IMR-90 (cell line): ENCODE measurements around the gene GRIK1. TPM values are rescaled to one million over a fixed set of nuclear protein-coding genes. Genes with fewer than 3 reads are reported as not detected.

Source experiments
- ATAC-seq: fragments of 200-7000 bp; cut with Tn5 transposase; 2 replicates; pipeline ENCODE4 v1.9.1; 2020; ENCODE audit warnings: low read depth, mild to moderate bottlenecking, moderate library complexity
- BruUV-seq: library from RNA; stranded (reverse); fragments of 400-500 nt; replicated peaks from 2 replicates; lab custom pipeline; 2021; lab: Mats Ljungman, UMichigan
- CTCF ChIA-PET: fragments of 300-600 bp; formaldehyde crosslinking; extraction: SDS; loops from one replicate; lab custom pipeline; 2021; ENCODE audit warnings: antibody characterized with exemption; lab: Yijun Ruan, JAX
- POLR2A ChIA-PET: fragments of 300-600 bp; sonication (Branson Sonifier 250); formaldehyde crosslinking; loops from one replicate; lab custom pipeline; 2022; ENCODE audit warnings: antibody characterized with exemption; ENCODE audit not compliant: unreplicated experiment; lab: Charles Lee
- DNase-seq: peaks from one replicate; pipeline ENCODE4 v3.0.0; 2013
- H2AFZ ChIP-seq: replicated peaks from 2 replicates; pipeline ENCODE3; 2013; ENCODE audit warnings: low read length, mild to moderate bottlenecking; ENCODE audit not compliant: poor library complexity
- H2AK5ac ChIP-seq: 2 replicates; pipeline ENCODE4 v1.6.1; 2013; ENCODE audit warnings: low read depth, low read length, inconsistent platforms
- H2AK9ac ChIP-seq: replicated peaks from 2 replicates; pipeline ENCODE3; 2013; ENCODE audit warnings: mild to moderate bottlenecking, low read depth, low read length, moderate library complexity; ENCODE audit not compliant: poor library complexity
- H2BK120ac ChIP-seq: 2 replicates; pipeline ENCODE4 v1.6.1; 2013; ENCODE audit warnings: low read depth, low read length, inconsistent platforms
- H2BK15ac ChIP-seq: 3 replicates; pipeline ENCODE4 v1.6.1; 2013; ENCODE audit warnings: low read depth, low read length, inconsistent platforms
- H2BK20ac ChIP-seq: 2 replicates; pipeline ENCODE4 v1.6.1; 2013; ENCODE audit warnings: low read depth, mild to moderate bottlenecking, inconsistent platforms, low read length, moderate library complexity
- H2BK5ac ChIP-seq: 2 replicates; pipeline ENCODE4 v1.6.1; 2013; ENCODE audit warnings: mild to moderate bottlenecking, low read depth, low read length, inconsistent platforms; ENCODE audit not compliant: poor library complexity, severe bottlenecking
- H3K14ac ChIP-seq: replicated peaks from 2 replicates; pipeline ENCODE4 v1.6.1; 2013; ENCODE audit warnings: low read depth, low read length, inconsistent platforms
- H3K18ac ChIP-seq: 2 replicates; pipeline ENCODE4 v1.6.1; 2013; ENCODE audit warnings: low read depth, low read length, control low read depth
- H3K23ac ChIP-seq: 2 replicates; pipeline ENCODE4 v1.6.1; 2013; ENCODE audit warnings: low read depth, low read length, inconsistent platforms
- H3K27ac ChIP-seq: 2 replicates; pipeline ENCODE4 v1.5.1; 2013; ENCODE audit warnings: mild to moderate bottlenecking, control low read depth, low read length; ENCODE audit not compliant: insufficient read depth
- H3K27me3 ChIP-seq: 2 replicates; pipeline ENCODE4 v1.6.1; 2013; ENCODE audit warnings: low read length; ENCODE audit not compliant: control insufficient read depth, insufficient read depth
- H3K36me3 ChIP-seq: 2 replicates; pipeline ENCODE4 v1.6.1; 2013; ENCODE audit warnings: low read length, mixed read lengths; ENCODE audit not compliant: control insufficient read depth, insufficient read depth
- H3K4ac ChIP-seq: 2 replicates; pipeline ENCODE4 v1.6.1; 2013; ENCODE audit warnings: low read depth, low read length, inconsistent platforms
- H3K4me1 ChIP-seq: 2 replicates; pipeline ENCODE4 v1.6.1; 2013; ENCODE audit warnings: low read length, mixed read lengths; ENCODE audit not compliant: control insufficient read depth, insufficient read depth
- H3K4me2 ChIP-seq: 2 replicates; pipeline ENCODE4 v1.6.1; 2013; ENCODE audit warnings: low read depth, mild to moderate bottlenecking, control low read depth, low read length, moderate library complexity
- H3K4me3 ChIP-seq: 2 replicates; pipeline ENCODE4 v1.5.1; 2013; ENCODE audit warnings: low read depth, mild to moderate bottlenecking, control low read depth, low read length, moderate library complexity; ENCODE audit not compliant: insufficient read depth
- H3K56ac ChIP-seq: 2 replicates; pipeline ENCODE4 v1.6.1; 2013; ENCODE audit warnings: low read length, inconsistent platforms; ENCODE audit not compliant: insufficient read depth; ENCODE audit errors: extremely low read depth
- H3K79me1 ChIP-seq, 2 experiments: 2 replicates each; pipeline ENCODE4 v1.6.1; 2013; ENCODE audit warnings: low read length in 2 of 2, inconsistent platforms in 1 of 2, low read depth in 1 of 2
- H3K9ac ChIP-seq: 2 replicates; pipeline ENCODE4 v1.6.1; 2013; ENCODE audit warnings: low read depth, low read length, control low read depth
- H3K9me1 ChIP-seq: 2 replicates; pipeline ENCODE4 v1.6.1; 2013; ENCODE audit warnings: low read length, inconsistent platforms; ENCODE audit not compliant: insufficient read depth
- H3K9me3 ChIP-seq: 2 replicates; pipeline ENCODE4 v1.6.1; 2013; ENCODE audit warnings: low read length; ENCODE audit not compliant: control insufficient read depth, insufficient read depth
- H4K20me1 ChIP-seq: 2 replicates; pipeline ENCODE4 v1.6.1; 2013; ENCODE audit warnings: low read length, inconsistent platforms; ENCODE audit not compliant: insufficient read depth
- H4K5ac ChIP-seq: 2 replicates; pipeline ENCODE4 v1.6.1; 2013; ENCODE audit warnings: mild to moderate bottlenecking, low read depth, low read length, control low read depth
- H4K8ac ChIP-seq, 2 experiments: 2 replicates each; pipeline ENCODE4 v1.6.1; 2013; ENCODE audit warnings: low read depth in 2 of 2, low read length in 2 of 2, control low read depth in 1 of 2, inconsistent platforms in 1 of 2
- H4K91ac ChIP-seq: 2 replicates; pipeline ENCODE4 v1.6.1; 2013; ENCODE audit warnings: low read depth, low read length, inconsistent platforms; ENCODE audit not compliant: insufficient read depth
- CEBPB ChIP-seq: IDR thresholded peaks from 2 replicates; pipeline ENCODE4 v1.6.1; 2012; ENCODE audit warnings: low read depth, low read length, improper control_type of control experiment
- MAFK ChIP-seq: IDR thresholded peaks from 2 replicates; pipeline ENCODE4 v1.6.1; 2012; ENCODE audit warnings: low read depth, low read length, improper control_type of control experiment
- MXI1 ChIP-seq: IDR thresholded peaks from 2 replicates; pipeline ENCODE4 v1.6.1; 2012; ENCODE audit warnings: low read depth, mild to moderate bottlenecking, low read length, moderate library complexity, borderline replicate concordance
- NFE2L2 ChIP-seq: fragments of 150-350 bp; IDR thresholded peaks from 2 replicates; pipeline ENCODE4 v1.6.1; 2016; ENCODE audit warnings: low read depth, mild to moderate bottlenecking, low read length
- RAD21 ChIP-seq: IDR thresholded peaks from 2 replicates; pipeline ENCODE4 v1.6.1; 2012; ENCODE audit warnings: low read length, improper control_type of control experiment
- RCOR1 ChIP-seq: IDR thresholded peaks from 2 replicates; pipeline ENCODE4 v1.6.1; 2012; ENCODE audit warnings: mild to moderate bottlenecking, low read length, improper control_type of control experiment; ENCODE audit not compliant: insufficient replicate concordance
- RFX5 ChIP-seq: IDR thresholded peaks from 2 replicates; pipeline ENCODE4 v1.8.0; 2012; ENCODE audit warnings: low read depth, mild to moderate bottlenecking, low read length, moderate library complexity
- WGBS, 2 experiments: methylation state at CpG; one replicate each; pipeline versions ENCODE4 v1.1.5 to v1.1.7; 2013; ENCODE audit warnings: missing lambda C conversion rate in 2 of 2; ENCODE audit not compliant: insufficient read length in 1 of 2; ENCODE audit errors: extremely low coverage in 2 of 2; 5-methylcytosine and 5-hydroxymethylcytosine counted together
- dilution Hi-C: fragments of 300-500 bp; cut with HindIII; formaldehyde crosslinking; loops from one replicate; pipeline ENCODE4 v1.14.3; 2018; ENCODE audit warnings: low sequenced_read_pairs; ENCODE audit not compliant: unreplicated experiment
- in situ Hi-C: fragments of 300-500 bp; cut with MboI; formaldehyde crosslinking; loops from 3 replicates; pipeline ENCODE4 v1.14.3; 2019; ENCODE audit warnings: low sequenced_read_pairs, inconsistent platforms, mixed read lengths
- intact Hi-C: fragments of 100-400 bp; cut with micrococcal nuclease; formaldehyde crosslinking; loops from 2 replicates; pipeline ENCODE4 v1.10.0; 2022
- polyA plus RNA-seq, 3 experiments: library from polyadenylated mRNA; depleted of rRNA; stranded (reverse); fragments of >200 nt; gene quantifications; 2 replicates each; pipeline ENCODE4 v1.2.3, GENCODE V29; 2012; ENCODE audit warnings: low replicate concordance in 1 of 3
- total RNA-seq: library from RNA; depleted of rRNA; stranded (reverse); fragments of >200 nt; gene quantifications from 2 replicates; pipeline ENCODE4 v1.2.3, GENCODE V29; 2012
- TF ChIP-seq, protein P1 (sequence below): fragments of 150-350 bp; IDR thresholded peaks from 2 replicates; pipeline ENCODE4 v1.6.1; 2017; ENCODE audit warnings: mild to moderate bottlenecking, antibody characterized with exemption, low read length, low read depth

The GRIK1 gene
- total and polyA plus RNA-seq, 2 of the 4 experiments (the other 2 are of a cell fraction), result not detected

DNA sequence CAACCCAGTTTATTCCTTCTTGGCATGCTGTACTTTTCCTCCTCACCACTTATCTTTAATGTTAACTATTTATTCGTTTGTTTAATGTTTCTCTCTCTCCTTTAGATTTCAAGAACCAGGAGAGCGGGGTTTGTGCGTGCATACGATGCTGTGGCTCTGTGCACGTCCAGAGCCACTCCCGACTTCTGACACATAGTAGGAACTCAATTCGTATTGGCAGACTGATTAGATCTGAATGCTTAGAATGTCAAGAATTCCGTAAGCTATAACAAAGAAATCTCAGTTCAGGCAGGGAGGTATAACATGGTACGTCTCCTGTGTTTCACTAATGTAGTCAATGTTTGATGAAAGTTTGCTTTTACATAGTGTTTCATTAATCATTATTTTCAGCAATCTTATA is 7.3 kb upstream of the GRIK1 start:
- WGBS, 2 experiments, result 67% methylated on average over 5 of the region's 9 CpGs; no CpG with 5 or more reads in 1 of the 2 experiments
- in situ Hi-C loops, result no loop called here
- Histone ChIP-seq H3K56ac (no peak overlapping the region), H4K91ac (no peak overlapping the region), H3K4me1 (no peaks in the 10 kb centered on the region), H3K14ac (no peak overlapping the region), H2BK20ac (no peak overlapping the region), H4K20me1 (no peaks in the 10 kb centered on the region), H3K27me3 (no peaks in the 10 kb centered on the region), H3K4me2 (no peak overlapping the region), H3K36me3 (no peaks in the 10 kb centered on the region), H3K27ac (no peak overlapping the region), H3K9ac (no peak overlapping the region), H2AFZ (no peak overlapping the region), H2AK9ac (no peak overlapping the region), H4K5ac (no peak overlapping the region), H3K18ac (no peak overlapping the region), H3K9me3 (no peaks in the 10 kb centered on the region), H2BK120ac (no peak overlapping the region), H2AK5ac (no peak overlapping the region), H4K8ac (no peak overlapping the region), H3K4me3 (no peak overlapping the region), H3K9me1 (no peaks in the 10 kb centered on the region), H3K79me1 (no peaks in the 10 kb centered on the region), H2BK5ac (no peak overlapping the region), H3K4ac (no peak overlapping the region), H2BK15ac (no peak overlapping the region), H3K23ac (no peak overlapping the region)
- DNase-seq (no peak), ATAC-seq (no peak)
- ChIA-PET CTCF (no interaction called here), POLR2A (no interaction called here)
- dilution Hi-C loops, result no loop called here
- BruUV-seq, result no TSS peak
- intact Hi-C loops, result no loop called here
- TF ChIP-seq RCOR1 (no peak), NFE2L2 (no peak), MXI1 (no peak), RFX5 (no peak), MAFK (no peak), CEBPB (no peak), RAD21 (no peak)
- TF ChIP-seq, protein P1, sequence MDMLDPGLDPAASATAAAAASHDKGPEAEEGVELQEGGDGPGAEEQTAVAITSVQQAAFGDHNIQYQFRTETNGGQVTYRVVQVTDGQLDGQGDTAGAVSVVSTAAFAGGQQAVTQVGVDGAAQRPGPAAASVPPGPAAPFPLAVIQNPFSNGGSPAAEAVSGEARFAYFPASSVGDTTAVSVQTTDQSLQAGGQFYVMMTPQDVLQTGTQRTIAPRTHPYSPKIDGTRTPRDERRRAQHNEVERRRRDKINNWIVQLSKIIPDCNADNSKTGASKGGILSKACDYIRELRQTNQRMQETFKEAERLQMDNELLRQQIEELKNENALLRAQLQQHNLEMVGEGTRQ, result no peak
